Spleen (tissue), 11 donors: ENCODE data around the gene CCDC88C. TPM values are rescaled to one million over a fixed set of nuclear protein-coding genes. Genes with fewer than 3 reads are reported as not detected.

Experiments
- DNase-seq: peaks from one replicate; pipeline ENCODE4 v3.0.0-alpha.2; 2020
- H3K27ac ChIP-seq, 8 donors: fragments of 200-600 bp; sonication (generic) in 7 of 8; 1 replicate in 4 of 8; 2 replicates in 4 of 8; pipeline versions ENCODE4 v1.5.0 to v1.8.0; 2016 to 2021; ENCODE audit warnings: inconsistent platforms in 4 of 8, mild to moderate bottlenecking in 4 of 8, moderate library complexity in 1 of 8
- H3K27me3 ChIP-seq, 7 donors: fragments of 200-600 bp; sonication (generic) in 6 of 7; replicated peaks in 1 of 7; 1 replicate in 4 of 7; 2 replicates in 3 of 7; pipeline versions ENCODE4 v1.5.0 to v1.8.0; 2016 to 2021; ENCODE audit warnings: inconsistent platforms in 3 of 7, mild to moderate bottlenecking in 1 of 7
- H3K36me3 ChIP-seq, 6 donors: fragments of 200-600 bp; sonication (generic) in 5 of 6; 1 replicate in 4 of 6; 2 replicates in 2 of 6; pipeline versions ENCODE4 v1.5.0 to v1.8.0; 2016 to 2021; ENCODE audit warnings: inconsistent platforms in 2 of 6
- H3K4me1 ChIP-seq, 6 donors: fragments of 200-600 bp; sonication (generic) in 5 of 6; 1 replicate in 3 of 6; 2 replicates in 3 of 6; pipeline versions ENCODE4 v1.5.0 to v1.8.0; 2016 to 2021; ENCODE audit warnings: inconsistent platforms in 3 of 6
- H3K4me3 ChIP-seq, 8 donors: fragments of 200-600 bp; sonication (generic) in 7 of 8; 1 replicate in 4 of 8; 2 replicates in 4 of 8; pipeline versions ENCODE4 v1.5.0 to v1.8.0; 2016 to 2021; ENCODE audit warnings: inconsistent platforms in 4 of 8, mild to moderate bottlenecking in 4 of 8, moderate library complexity in 2 of 8
- H3K9me3 ChIP-seq, 8 donors: fragments of 200-600 bp; sonication (generic) in 7 of 8; 1 replicate in 4 of 8; 2 replicates in 4 of 8; pipeline versions ENCODE4 v1.5.0 to v1.8.0; 2016 to 2021; ENCODE audit warnings: inconsistent platforms in 4 of 8
- CTCF ChIP-seq, 11 experiments: fragments of 200-600 bp in 7 of 11; fragments of 450-650 bp in 4 of 11; sonication (generic) in 4 of 11; IDR thresholded peaks in 8 of 11; conservative IDR thresholded peaks in 3 of 11; 1 replicate in 7 of 11; 2 replicates in 4 of 11; pipeline versions ENCODE4 v1.4.0 to v1.8.0; 2016 to 2021; ENCODE audit warnings: antibody characterized with exemption in 11 of 11, inconsistent platforms in 4 of 11, mild to moderate bottlenecking in 1 of 11
- POLR2A ChIP-seq, 3 donors: fragments of 450-650 bp; IDR thresholded peaks; one replicate each; pipeline ENCODE4 v1.5.1; 2017; ENCODE audit warnings: antibody characterized with exemption in 3 of 3, mild to moderate bottlenecking in 1 of 3
- POLR2AphosphoS5 ChIP-seq, 3 donors: sonication (generic); formaldehyde crosslinking; IDR thresholded peaks; one replicate each; pipeline ENCODE4 v1.5.1; 2017; ENCODE audit warnings: antibody characterized with exemption in 3 of 3
- WGBS, 5 donors: extraction: QIAGEN DNeasy Blood & Tissue Kit in 3 of 5; methylation state at CpG; one replicate each; pipeline versions ENCODE4 v1.1.5 to v1.1.7; 2013 to 2018; 5-methylcytosine and 5-hydroxymethylcytosine counted together
- intact Hi-C: fragments of 100-400 bp; cut with DNase I; formaldehyde crosslinking; loops from one replicate; pipeline ENCODE4 v1.15.0; 2023; ENCODE audit warnings: low total_unique reads
- polyA plus RNA-seq, 3 donors: library from polyadenylated mRNA; stranded (reverse); fragments of 200-250 nt; gene quantifications; one replicate each; pipeline ENCODE4 v1.2.1, GENCODE V29; 2013
- total RNA-seq, 7 donors: library from RNA; depleted of rRNA in 3 of 7; stranded (reverse); fragments of >200 nt in 3 of 7; fragmentation: NEBNext Ultra II Directional in 4 of 7; extraction: Animal tissue kit (Norgen Biotek cat#: 25700) in 4 of 7; gene quantifications; one replicate each; pipeline versions ENCODE4 v1.1.0 to v1.2.1, GENCODE V29; 2016 to 2021
- donor health status: healthy with polysubstance abuse.
- donor health status: DM: no; HTN: no; CAD: no; lungs with moderate emphysema.
- donor health status: DM: no; HTN: no; CAD: no.
- donor health status: Bipolar disorder and iron deficiency.
- donor health status: healthy.
- donor health status: DM: no; HTN: no; CAD: no.
- donor health status: DM: yes; HTN: yes; CAD: no.

CCDC88C gene
- total and polyA plus RNA-seq, 10 donors = 23.2 to 136 (median 101) TPM

- no peak overlapping the region for H3K4me3 ChIP-seq
- DNase-seq = no peak
- no peaks in the 10 kb centered on the region for H3K27me3 ChIP-seq
- no peaks in the 10 kb centered on the region for H3K9me3 ChIP-seq
- 87 to 93% (median 90%) methylated on average over 9 of the region's 9 CpGs for WGBS, 5 donors
- no peak overlapping the region for H3K27ac ChIP-seq
- TF ChIP-seq POLR2A (IDR thresholded peaks at IDR 0.05) (no peak), CTCF (IDR thresholded peaks at IDR 0.05 in 8 of 11, conservative IDR thresholded peaks at IDR 0.05 in 3 of 11) (no peak), POLR2AphosphoS5 (IDR thresholded peaks at IDR 0.05) (no peak)
- H3K4me1 ChIP-seq = peaks cover 0 to 20% (median 0%) of the 10 kb centered on the region in 6 donors
- intact Hi-C loops = no loop called here
- H3K36me3 ChIP-seq = no peaks in the 10 kb centered on the region
These were observed 7.4 kb upstream of the CCDC88C start for GRCh38 chr14:91424813-91425530.

- intact Hi-C loops = no loop called here
These were observed 3.1 kb upstream of the CCDC88C start for GRCh38 chr14:91420686-91421085.

GRCh38 chr14:91419451-91419850 is 1.8 kb upstream of the CCDC88C start:
- DNase-seq = no peak
- no peak for TF ChIP-seq CTCF (IDR thresholded peaks at IDR 0.05 in 8 of 11, conservative IDR thresholded peaks at IDR 0.05 in 3 of 11)
- TF ChIP-seq POLR2AphosphoS5 (IDR thresholded peaks at IDR 0.05) = no peak
- no peak for TF ChIP-seq POLR2A (IDR thresholded peaks at IDR 0.05)
- Histone ChIP-seq H3K4me1 (peaks cover 16 to 56% (median 38%) of the 10 kb centered on the region in 6 donors), H3K36me3 (peaks cover 0 to 7% (median 0%) of the 10 kb centered on the region in 6 donors), H3K27ac (peak overlapping the region in 6 of 8 donors; percentile 22 to 94 (median 92)), H3K27me3 (no peaks in the 10 kb centered on the region), H3K9me3 (no peaks in the 10 kb centered on the region), H3K4me3 (no peak overlapping the region)
- WGBS, 5 donors = 45 to 64% (median 55%) methylated on average over 3 of the region's 3 CpGs
- intact Hi-C loops = loop anchor here (5.0 to 10.0 kb wide), 2 partner anchors 55 to 92 kb away; no protein-coding TSS in a partner anchor

More at GRCh38 chr14:91420686-91421085, 3.1 kb upstream of the CCDC88C start:
- Histone ChIP-seq H3K9me3 (no peaks in the 10 kb centered on the region), H3K36me3 (no peaks in the 10 kb centered on the region), H3K4me3 (no peak overlapping the region), H3K27me3 (no peaks in the 10 kb centered on the region), H3K27ac (no peak overlapping the region), H3K4me1 (peaks cover 7 to 44% (median 26%) of the 10 kb centered on the region in 6 donors)
- WGBS, 5 donors = 78 to 92% (median 83%) methylated on average over 2 of the region's 2 CpGs
- DNase-seq = no peak
- no peak for TF ChIP-seq POLR2A (IDR thresholded peaks at IDR 0.05)
- no peak for TF ChIP-seq CTCF (IDR thresholded peaks at IDR 0.05 in 8 of 11, conservative IDR thresholded peaks at IDR 0.05 in 3 of 11)
- TF ChIP-seq POLR2AphosphoS5 (IDR thresholded peaks at IDR 0.05) = no peak

- no peak for DNase-seq
- intact Hi-C loops = loop anchor here (5.0 to 10.0 kb wide), 2 partner anchors 54 to 92 kb away; no protein-coding TSS in a partner anchor
- H3K27me3 ChIP-seq = no peaks in the 10 kb centered on the region
- H3K4me3 ChIP-seq = peak overlapping the region in 5 of 8 donors; percentile 81 to 96 (median 95)
- 18 to 35% (median 24%) methylated on average over 12 of the region's 12 CpGs for WGBS, 5 donors
- H3K27ac ChIP-seq = peak overlapping the region; percentile 3 to 94 (median 83)
- H3K9me3 ChIP-seq = no peaks in the 10 kb centered on the region
- H3K36me3 ChIP-seq = peaks cover 0 to 11% (median 0%) of the 10 kb centered on the region in 6 donors
- TF ChIP-seq CTCF (IDR thresholded peaks at IDR 0.05 in 8 of 11, conservative IDR thresholded peaks at IDR 0.05 in 3 of 11) (peak in 4 of 11 experiments; percentile 23 to 64 (median 44)), POLR2A (IDR thresholded peaks at IDR 0.05) (no peak)
- peaks cover 19 to 60% (median 43%) of the 10 kb centered on the region in 6 donors for H3K4me1 ChIP-seq
These were observed 1.4 kb upstream of the CCDC88C start for GRCh38 chr14:91419044-91419397.
